Spleen (tissue), 7 donors: ENCODE results near the gene NOP10.

ENCODE experiments used
- CTCF ChIP-seq, 11 experiments: fragments of 200-600 bp in 7 of 11; fragments of 450-650 bp in 4 of 11; sonication (generic) in 4 of 11; IDR thresholded peaks in 8 of 11; conservative IDR thresholded peaks in 3 of 11; 1 replicate in 7 of 11; 2 replicates in 4 of 11; pipeline versions ENCODE4 v1.4.0 to v1.8.0; 2016 to 2021; ENCODE audit warnings: antibody characterized with exemption in 11 of 11, inconsistent platforms in 4 of 11, mild to moderate bottlenecking in 1 of 11
- POLR2AphosphoS5 ChIP-seq, 3 donors: sonication (generic); formaldehyde crosslinking; IDR thresholded peaks; one replicate each; pipeline ENCODE4 v1.5.1; 2017; ENCODE audit warnings: antibody characterized with exemption in 3 of 3
- donor health status: DM: no; HTN: no; CAD: no; lungs with moderate emphysema.
- donor health status: DM: no; HTN: no; CAD: no.
- donor health status: DM: no; HTN: no; CAD: no.

- TF ChIP-seq CTCF (IDR thresholded peaks at IDR 0.05 in 8 of 11, conservative IDR thresholded peaks at IDR 0.05 in 3 of 11), result no peak
- no peak for TF ChIP-seq POLR2AphosphoS5 (IDR thresholded peaks at IDR 0.05)
These were observed 8.3 kb downstream of the NOP10 start for GRCh38 chr15:34334672-34335071.
